Retinal pigment epithelial cell (primary cell): ENCODE measurements around the gene ZFYVE9.
A peak's percentile ranks its signal among the peaks of the same experiment; 100 is the strongest.
"Not testable (repeated sequence)": the region's sequence is repeated elsewhere in the genome, so short reads cannot be mapped to it uniquely, and the experiment has no call there.

Experiments used
- DNase-seq: peaks from one replicate; pipeline ENCODE4 v3.0.0-alpha.2; 2010; ENCODE audit warnings: low read depth
- H3K4me3 ChIP-seq: 2 replicates; pipeline ENCODE4 v1.5.1; 2011; ENCODE audit warnings: mild to moderate bottlenecking, low read length, control low read depth, moderate library complexity
- CTCF ChIP-seq: conservative IDR thresholded peaks from 2 replicates; pipeline ENCODE4 v1.5.1; 2011; ENCODE audit warnings: low read depth, low read length, control low read depth, inconsistent platforms

The ZFYVE9 gene

GRCh38 chr1:52141513-52142219 is at the start of gene ZFYVE9:
ZFYVE9 (plus strand) TSS chr1:52142089; CDS start chr1:52233207, 91,118 bp downstream.
- H3K4me3 ChIP-seq = peak within 1 kb of the TSS; percentile 85
- peak; percentile 45 for TF ChIP-seq CTCF
- DNase-seq = no peak

GRCh38 chr1:52094300-52094699 is 47.6 kb upstream of the ZFYVE9 start:
- not testable (repeated sequence) for DNase-seq, H3K4me3 ChIP-seq

- no peak for TF ChIP-seq CTCF
- DNase-seq = no peak
- H3K4me3 ChIP-seq = no peak overlapping the region
These were observed 45.7 kb upstream of the ZFYVE9 start for GRCh38 chr1:52096216-52096615.

GRCh38 chr1:52098139-52098871 is 43.6 kb upstream of the ZFYVE9 start:
- TF ChIP-seq CTCF = no peak
- H3K4me3 ChIP-seq = no peak overlapping the region
- DNase-seq = no peak

- H3K4me3 ChIP-seq = no peak overlapping the region
- no peak for DNase-seq
- no peak for TF ChIP-seq CTCF
These were observed 39.4 kb upstream of the ZFYVE9 start for GRCh38 chr1:52102336-52103013.

GRCh38 chr1:52111492-52111891 is 30.4 kb upstream of the ZFYVE9 start:
- no peak for DNase-seq
- TF ChIP-seq CTCF = no peak
- no peak overlapping the region for H3K4me3 ChIP-seq

- TF ChIP-seq CTCF = no peak
- no peak for DNase-seq
- H3K4me3 ChIP-seq = no peak overlapping the region
These were observed 29.4 kb upstream of the ZFYVE9 start for GRCh38 chr1:52112489-52112888.
